Measurements from ENCODE around the gene RTP5.

RTP5 gene

DNA sequence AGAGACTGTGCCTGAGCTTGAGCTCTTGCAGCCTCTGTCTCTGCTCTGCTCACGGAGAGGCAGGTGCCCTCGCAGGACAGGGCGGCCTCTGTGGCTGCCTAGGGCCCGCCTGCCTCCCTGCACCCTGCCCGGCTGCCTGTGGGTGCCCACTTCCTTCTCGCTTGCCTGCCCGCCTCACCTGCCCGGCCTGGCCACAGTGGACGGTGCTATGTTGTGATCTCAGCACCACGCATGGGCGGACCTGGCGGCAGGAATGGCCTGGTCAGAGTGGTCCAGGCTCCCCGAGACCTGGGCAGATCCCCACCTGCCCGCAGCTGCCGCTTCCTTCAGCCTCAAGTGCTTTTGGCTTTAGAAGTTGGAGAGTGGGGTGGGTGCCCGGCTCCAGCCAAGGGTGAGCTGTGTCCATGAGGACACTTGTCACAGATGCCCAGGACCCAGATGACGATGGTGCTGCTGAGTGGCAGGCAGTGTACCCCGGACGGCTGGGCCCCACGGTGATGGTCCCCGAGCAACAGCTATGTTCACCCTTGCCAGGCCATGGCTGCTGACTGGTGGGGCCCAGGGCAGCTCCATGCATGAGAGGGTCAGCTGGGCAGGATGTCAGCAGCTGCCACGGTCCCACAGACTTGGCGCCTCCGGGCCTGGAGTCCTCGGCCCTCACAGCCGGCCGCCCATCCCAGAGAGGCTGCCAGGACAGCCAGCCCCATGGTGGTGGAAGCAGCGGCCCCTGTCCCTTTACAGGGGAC lies 25.3 kb downstream of the RTP5 start:
- no peaks in the 10 kb centered on the region for H3K36me3 ChIP-seq (ENCODE audit: control insufficient read depth, insufficient read depth, low read length)
- H3K9ac ChIP-seq (ENCODE audit: low read length), result no peak overlapping the region
- no peaks in the 10 kb centered on the region for H3K27me3 ChIP-seq (ENCODE audit: control insufficient read depth, insufficient read depth, low read length)
- peaks cover 2% of the 10 kb centered on the region for H3K4me1 ChIP-seq (ENCODE audit: control insufficient read depth, insufficient read depth, low read length)
- no peak overlapping the region for H3K27ac ChIP-seq (ENCODE audit: low read depth, low read length)
- H3K4me3 ChIP-seq (ENCODE audit: low read length), result no peak overlapping the region

GRCh38 chr2:241895427-241895711 lies 25.8 kb downstream of the RTP5 start:
- no peak overlapping the region for H3K9ac ChIP-seq (ENCODE audit: low read length)
- H3K27me3 ChIP-seq (ENCODE audit: control insufficient read depth, insufficient read depth, low read length), result no peaks in the 10 kb centered on the region
- no peaks in the 10 kb centered on the region for H3K36me3 ChIP-seq (ENCODE audit: control insufficient read depth, insufficient read depth, low read length)
- peaks cover 2% of the 10 kb centered on the region for H3K4me1 ChIP-seq (ENCODE audit: control insufficient read depth, insufficient read depth, low read length)
- no peak overlapping the region for H3K27ac ChIP-seq (ENCODE audit: low read depth, low read length)
- no peak overlapping the region for H3K4me3 ChIP-seq (ENCODE audit: low read length)

GRCh38 chr2:241895712-241896641 lies 26.4 kb downstream of the RTP5 start:
- Histone ChIP-seq H3K36me3 (ENCODE audit: control insufficient read depth, insufficient read depth, low read length) (no peaks in the 10 kb centered on the region), H3K4me3 (ENCODE audit: low read length) (no peak overlapping the region), H3K27ac (ENCODE audit: low read depth, low read length) (no peak overlapping the region), H3K4me1 (ENCODE audit: control insufficient read depth, insufficient read depth, low read length) (peaks cover 2% of the 10 kb centered on the region), H3K9ac (ENCODE audit: low read length) (no peak overlapping the region), H3K27me3 (ENCODE audit: control insufficient read depth, insufficient read depth, low read length) (no peaks in the 10 kb centered on the region)

GRCh38 chr2:241896746-241897201 lies 27.2 kb downstream of the RTP5 start:
- Histone ChIP-seq H3K36me3 (ENCODE audit: control insufficient read depth, insufficient read depth, low read length) (no peaks in the 10 kb centered on the region), H3K27me3 (ENCODE audit: control insufficient read depth, insufficient read depth, low read length) (no peaks in the 10 kb centered on the region), H3K9ac (ENCODE audit: low read length) (no peak overlapping the region), H3K4me1 (ENCODE audit: control insufficient read depth, insufficient read depth, low read length) (peaks cover 5% of the 10 kb centered on the region), H3K27ac (ENCODE audit: low read depth, low read length) (no peak overlapping the region), H3K4me3 (ENCODE audit: low read length) (no peak overlapping the region)

DNA sequence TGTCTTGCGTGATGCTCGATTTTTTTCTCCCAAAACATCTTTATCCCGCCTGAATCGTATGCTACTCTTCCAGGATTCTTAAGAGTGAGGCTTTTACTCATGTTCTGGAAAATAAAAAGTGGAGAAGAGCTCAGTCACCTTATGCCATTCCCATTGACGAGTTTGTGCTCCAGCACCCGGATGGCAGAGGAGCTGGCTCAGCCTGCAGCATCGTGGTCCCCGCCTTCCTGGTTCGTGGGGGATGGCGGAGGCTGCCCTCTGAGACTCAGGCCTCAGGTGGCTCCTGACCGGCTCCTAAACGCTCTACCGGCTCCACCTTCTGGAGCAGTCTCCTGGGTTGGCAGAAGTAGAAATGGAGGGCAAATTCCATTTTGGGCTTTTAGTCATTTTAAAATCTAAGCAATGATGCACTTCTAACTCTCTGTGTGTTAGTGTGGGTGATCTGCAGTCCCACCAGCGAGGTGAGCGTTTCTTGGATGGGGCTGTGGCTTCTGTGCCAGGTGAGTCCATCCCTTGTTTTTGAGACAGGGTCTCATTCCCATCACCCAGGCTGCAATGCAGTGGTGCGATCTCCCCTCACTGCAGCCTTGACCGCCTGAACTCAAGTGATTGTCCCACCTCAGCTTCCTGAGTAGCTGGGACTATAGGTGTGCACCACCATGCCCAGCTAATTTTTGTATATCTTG lies 27.8 kb downstream of the RTP5 start:
- no peak overlapping the region for H3K9ac ChIP-seq (ENCODE audit: low read length)
- no peak overlapping the region for H3K4me3 ChIP-seq (ENCODE audit: low read length)
- no peaks in the 10 kb centered on the region for H3K27me3 ChIP-seq (ENCODE audit: control insufficient read depth, insufficient read depth, low read length)
- H3K4me1 ChIP-seq (ENCODE audit: control insufficient read depth, insufficient read depth, low read length), result peaks cover 3% of the 10 kb centered on the region
- no peaks in the 10 kb centered on the region for H3K36me3 ChIP-seq (ENCODE audit: control insufficient read depth, insufficient read depth, low read length)
- H3K27ac ChIP-seq (ENCODE audit: low read depth, low read length), result no peak overlapping the region

- H3K36me3 ChIP-seq (ENCODE audit: control insufficient read depth, insufficient read depth, low read length), result no peaks in the 10 kb centered on the region
- no peak overlapping the region for H3K9ac ChIP-seq (ENCODE audit: low read length)
- H3K27ac ChIP-seq (ENCODE audit: low read depth, low read length), result no peak overlapping the region
- H3K4me1 ChIP-seq (ENCODE audit: control insufficient read depth, insufficient read depth, low read length), result peaks cover 3% of the 10 kb centered on the region
- H3K27me3 ChIP-seq (ENCODE audit: control insufficient read depth, insufficient read depth, low read length), result no peaks in the 10 kb centered on the region
- H3K4me3 ChIP-seq (ENCODE audit: low read length), result no peak overlapping the region
Observed at GRCh38 chr2:241898463-241899270, 29.1 kb downstream of the RTP5 start.

GRCh38 chr2:241900251-241901017 lies 30.9 kb downstream of the RTP5 start:
- H3K4me1 ChIP-seq (ENCODE audit: control insufficient read depth, insufficient read depth, low read length), result peaks cover 3% of the 10 kb centered on the region
- H3K27me3 ChIP-seq (ENCODE audit: control insufficient read depth, insufficient read depth, low read length), result no peaks in the 10 kb centered on the region
- no peak overlapping the region for H3K9ac ChIP-seq (ENCODE audit: low read length)
- H3K27ac ChIP-seq (ENCODE audit: low read depth, low read length), result no peak overlapping the region
- no peak overlapping the region for H3K4me3 ChIP-seq (ENCODE audit: low read length)
- no peaks in the 10 kb centered on the region for H3K36me3 ChIP-seq (ENCODE audit: control insufficient read depth, insufficient read depth, low read length)

DNA sequence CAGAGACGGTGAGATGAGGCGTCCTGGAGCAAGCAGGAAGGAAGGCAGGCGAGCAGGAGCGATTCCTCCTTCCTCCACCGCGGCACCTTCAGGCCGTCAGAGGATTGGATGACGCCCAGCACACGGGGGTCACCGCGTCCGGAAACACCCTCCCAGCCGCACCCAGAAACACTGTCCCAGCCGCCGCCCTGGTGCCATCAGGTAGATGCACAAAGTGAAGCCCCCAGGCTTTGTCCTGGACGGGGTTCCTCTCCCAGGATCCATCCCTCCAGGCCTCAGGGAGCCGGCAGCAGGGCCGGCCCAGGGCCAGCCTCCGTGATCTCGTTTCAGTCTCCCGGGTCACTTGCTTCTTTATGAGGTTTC lies 31.5 kb downstream of the RTP5 start:
- Histone ChIP-seq H3K4me3 (ENCODE audit: low read length) (no peak overlapping the region), H3K36me3 (ENCODE audit: control insufficient read depth, insufficient read depth, low read length) (no peaks in the 10 kb centered on the region), H3K9ac (ENCODE audit: low read length) (no peak overlapping the region), H3K4me1 (ENCODE audit: control insufficient read depth, insufficient read depth, low read length) (peaks cover 3% of the 10 kb centered on the region), H3K27me3 (ENCODE audit: control insufficient read depth, insufficient read depth, low read length) (no peaks in the 10 kb centered on the region), H3K27ac (ENCODE audit: low read depth, low read length) (no peak overlapping the region)

GRCh38 chr2:241901500-241902351 lies 32.2 kb downstream of the RTP5 start:
- Histone ChIP-seq H3K27me3 (ENCODE audit: control insufficient read depth, insufficient read depth, low read length) (no peaks in the 10 kb centered on the region), H3K9ac (ENCODE audit: low read length) (no peak overlapping the region), H3K27ac (ENCODE audit: low read depth, low read length) (no peak overlapping the region), H3K36me3 (ENCODE audit: control insufficient read depth, insufficient read depth, low read length) (no peaks in the 10 kb centered on the region), H3K4me1 (ENCODE audit: control insufficient read depth, insufficient read depth, low read length) (peaks cover 3% of the 10 kb centered on the region), H3K4me3 (ENCODE audit: low read length) (peak overlapping the region; percentile 57)

DNA sequence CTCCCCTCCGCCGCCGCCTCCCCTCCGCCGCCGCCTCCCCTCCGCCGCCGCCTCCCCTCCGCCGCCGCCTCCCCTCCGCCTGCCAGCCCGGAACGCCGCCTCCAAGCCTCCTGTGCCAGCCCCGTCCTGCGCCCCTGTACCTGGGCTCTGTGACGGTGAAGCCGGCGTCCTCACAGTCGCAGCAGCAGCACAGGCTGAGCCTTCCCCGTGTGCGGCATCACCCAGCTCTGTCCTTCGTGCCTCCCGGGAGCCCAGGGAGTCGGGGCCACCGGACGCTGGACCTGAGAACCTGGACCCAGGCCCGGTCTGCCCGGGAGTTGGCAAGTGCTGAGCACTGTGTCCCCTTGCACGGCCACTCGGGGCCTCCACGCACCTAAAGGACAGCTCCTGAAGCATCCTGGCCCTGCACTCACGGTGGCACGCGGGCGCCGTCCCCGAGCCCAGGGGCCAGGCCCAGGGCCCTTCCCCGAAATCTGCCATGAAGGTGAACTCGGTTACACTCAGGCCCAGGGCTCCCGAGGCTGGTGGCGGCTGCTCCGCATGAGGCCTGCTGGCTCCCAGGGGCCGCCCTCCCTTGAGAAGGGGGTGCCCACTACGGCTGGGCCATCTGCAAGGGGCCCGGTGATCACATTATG lies 32.9 kb downstream of the RTP5 start:
- Histone ChIP-seq H3K4me3 (ENCODE audit: low read length) (no peak overlapping the region), H3K36me3 (ENCODE audit: control insufficient read depth, insufficient read depth, low read length) (no peaks in the 10 kb centered on the region), H3K4me1 (ENCODE audit: control insufficient read depth, insufficient read depth, low read length) (peaks cover 3% of the 10 kb centered on the region), H3K9ac (ENCODE audit: low read length) (no peak overlapping the region), H3K27me3 (ENCODE audit: control insufficient read depth, insufficient read depth, low read length) (no peaks in the 10 kb centered on the region), H3K27ac (ENCODE audit: low read depth, low read length) (no peak overlapping the region)

Measured in rectal smooth muscle tissue (tissue), 1 donor.